ENCODE measurements around the gene MED12L.

Gene MED12L

DNA sequence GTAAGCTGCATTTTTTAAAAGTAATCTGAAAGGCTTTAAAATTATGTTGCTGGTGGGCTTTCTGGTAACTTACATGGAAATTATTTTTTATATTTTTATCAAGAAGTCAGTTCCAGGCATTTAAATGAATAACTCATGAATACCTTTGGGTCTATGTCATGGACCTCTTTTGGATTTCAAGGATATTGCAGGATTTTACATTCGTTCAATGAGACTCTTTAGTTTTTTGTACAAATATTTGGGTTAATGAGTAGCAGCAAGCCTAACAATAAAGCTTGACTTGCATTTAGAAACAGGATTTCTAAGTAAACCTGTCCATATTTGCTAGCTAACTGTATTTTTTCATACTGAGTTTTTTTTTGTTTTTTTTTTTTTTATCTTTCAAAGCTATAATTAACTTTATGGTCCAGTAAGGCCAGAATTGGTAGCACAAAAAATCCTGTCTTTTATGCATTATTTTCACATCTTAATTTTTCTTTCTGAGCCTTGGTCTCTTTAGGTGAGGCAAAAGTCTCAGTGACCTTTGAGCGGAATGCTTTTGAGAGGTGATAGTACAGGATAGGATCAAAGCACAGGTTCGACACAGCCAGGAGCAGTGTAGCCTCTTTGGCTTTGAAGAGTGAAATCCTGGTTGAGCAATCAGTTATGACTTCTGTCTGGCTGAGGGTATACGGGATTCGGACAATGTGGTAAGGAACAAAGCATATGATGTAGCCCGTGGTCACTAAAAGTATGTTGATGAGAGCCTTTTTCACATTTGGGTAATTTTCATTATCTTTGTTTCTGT is 112.7 kb downstream of the MED12L start:
- no peaks in the 10 kb centered on the region for H3K27me3 ChIP-seq (ENCODE audit: insufficient read depth, poor library complexity, severe bottlenecking)
- no peak overlapping the region for H3K27ac ChIP-seq (replicated peaks)
- TF ChIP-seq, protein P1, sequence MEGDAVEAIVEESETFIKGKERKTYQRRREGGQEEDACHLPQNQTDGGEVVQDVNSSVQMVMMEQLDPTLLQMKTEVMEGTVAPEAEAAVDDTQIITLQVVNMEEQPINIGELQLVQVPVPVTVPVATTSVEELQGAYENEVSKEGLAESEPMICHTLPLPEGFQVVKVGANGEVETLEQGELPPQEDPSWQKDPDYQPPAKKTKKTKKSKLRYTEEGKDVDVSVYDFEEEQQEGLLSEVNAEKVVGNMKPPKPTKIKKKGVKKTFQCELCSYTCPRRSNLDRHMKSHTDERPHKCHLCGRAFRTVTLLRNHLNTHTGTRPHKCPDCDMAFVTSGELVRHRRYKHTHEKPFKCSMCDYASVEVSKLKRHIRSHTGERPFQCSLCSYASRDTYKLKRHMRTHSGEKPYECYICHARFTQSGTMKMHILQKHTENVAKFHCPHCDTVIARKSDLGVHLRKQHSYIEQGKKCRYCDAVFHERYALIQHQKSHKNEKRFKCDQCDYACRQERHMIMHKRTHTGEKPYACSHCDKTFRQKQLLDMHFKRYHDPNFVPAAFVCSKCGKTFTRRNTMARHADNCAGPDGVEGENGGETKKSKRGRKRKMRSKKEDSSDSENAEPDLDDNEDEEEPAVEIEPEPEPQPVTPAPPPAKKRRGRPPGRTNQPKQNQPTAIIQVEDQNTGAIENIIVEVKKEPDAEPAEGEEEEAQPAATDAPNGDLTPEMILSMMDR (IDR thresholded peaks at IDR 0.05; ENCODE audit: insufficient read depth, low read length) = no peak
- no peak for TF ChIP-seq SPI1 (IDR thresholded peaks at IDR 0.05; ENCODE audit: borderline replicate concordance, low read depth)
- no peak for TF ChIP-seq GABPA (IDR thresholded peaks at IDR 0.05; ENCODE audit: low read depth)
- TF ChIP-seq, protein P2, sequence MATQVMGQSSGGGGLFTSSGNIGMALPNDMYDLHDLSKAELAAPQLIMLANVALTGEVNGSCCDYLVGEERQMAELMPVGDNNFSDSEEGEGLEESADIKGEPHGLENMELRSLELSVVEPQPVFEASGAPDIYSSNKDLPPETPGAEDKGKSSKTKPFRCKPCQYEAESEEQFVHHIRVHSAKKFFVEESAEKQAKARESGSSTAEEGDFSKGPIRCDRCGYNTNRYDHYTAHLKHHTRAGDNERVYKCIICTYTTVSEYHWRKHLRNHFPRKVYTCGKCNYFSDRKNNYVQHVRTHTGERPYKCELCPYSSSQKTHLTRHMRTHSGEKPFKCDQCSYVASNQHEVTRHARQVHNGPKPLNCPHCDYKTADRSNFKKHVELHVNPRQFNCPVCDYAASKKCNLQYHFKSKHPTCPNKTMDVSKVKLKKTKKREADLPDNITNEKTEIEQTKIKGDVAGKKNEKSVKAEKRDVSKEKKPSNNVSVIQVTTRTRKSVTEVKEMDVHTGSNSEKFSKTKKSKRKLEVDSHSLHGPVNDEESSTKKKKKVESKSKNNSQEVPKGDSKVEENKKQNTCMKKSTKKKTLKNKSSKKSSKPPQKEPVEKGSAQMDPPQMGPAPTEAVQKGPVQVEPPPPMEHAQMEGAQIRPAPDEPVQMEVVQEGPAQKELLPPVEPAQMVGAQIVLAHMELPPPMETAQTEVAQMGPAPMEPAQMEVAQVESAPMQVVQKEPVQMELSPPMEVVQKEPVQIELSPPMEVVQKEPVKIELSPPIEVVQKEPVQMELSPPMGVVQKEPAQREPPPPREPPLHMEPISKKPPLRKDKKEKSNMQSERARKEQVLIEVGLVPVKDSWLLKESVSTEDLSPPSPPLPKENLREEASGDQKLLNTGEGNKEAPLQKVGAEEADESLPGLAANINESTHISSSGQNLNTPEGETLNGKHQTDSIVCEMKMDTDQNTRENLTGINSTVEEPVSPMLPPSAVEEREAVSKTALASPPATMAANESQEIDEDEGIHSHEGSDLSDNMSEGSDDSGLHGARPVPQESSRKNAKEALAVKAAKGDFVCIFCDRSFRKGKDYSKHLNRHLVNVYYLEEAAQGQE (IDR thresholded peaks at IDR 0.05; ENCODE audit: insufficient replicate concordance, low read depth) = no peak
- TF ChIP-seq POLR2AphosphoS5 (IDR thresholded peaks at IDR 0.05; ENCODE audit: low read depth) = no peak
- no peak for DNase-seq (ENCODE audit: low read depth in 1 of 2, low spot score in 1 of 2)
- H3K4me3 ChIP-seq (replicated peaks; ENCODE audit: insufficient read depth, low read length) = no peak overlapping the region

DNA sequence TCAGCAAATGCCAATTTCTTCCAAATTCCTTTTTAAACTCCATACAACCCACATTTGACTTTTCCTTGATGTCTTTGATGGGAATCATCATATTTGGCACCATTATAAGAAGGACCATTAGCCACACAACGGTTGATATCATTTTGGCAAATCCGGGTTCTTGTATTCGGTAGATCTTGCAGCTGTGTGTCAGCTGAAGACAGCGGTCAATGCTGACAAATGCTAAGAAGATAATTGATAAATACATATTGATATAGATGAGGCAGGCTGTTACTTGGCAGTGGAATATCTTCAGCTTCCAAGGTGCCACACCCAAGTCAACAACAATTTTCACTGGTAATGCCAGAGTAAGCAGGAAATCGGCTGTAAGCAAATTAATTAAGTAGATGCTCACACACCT is 113.4 kb downstream of the MED12L start:
- Histone ChIP-seq H3K4me3 (replicated peaks; ENCODE audit: insufficient read depth, low read length) (no peak overlapping the region), H3K27ac (replicated peaks) (no peak overlapping the region), H3K27me3 (ENCODE audit: insufficient read depth, poor library complexity, severe bottlenecking) (no peaks in the 10 kb centered on the region)
- no peak for DNase-seq (ENCODE audit: low read depth in 1 of 2, low spot score in 1 of 2)
- TF ChIP-seq, protein P1 (IDR thresholded peaks at IDR 0.05; ENCODE audit: insufficient read depth, low read length) = no peak
- TF ChIP-seq, protein P2 (IDR thresholded peaks at IDR 0.05; ENCODE audit: insufficient replicate concordance, low read depth) = no peak
- TF ChIP-seq GABPA (IDR thresholded peaks at IDR 0.05; ENCODE audit: low read depth) = no peak

DNA sequence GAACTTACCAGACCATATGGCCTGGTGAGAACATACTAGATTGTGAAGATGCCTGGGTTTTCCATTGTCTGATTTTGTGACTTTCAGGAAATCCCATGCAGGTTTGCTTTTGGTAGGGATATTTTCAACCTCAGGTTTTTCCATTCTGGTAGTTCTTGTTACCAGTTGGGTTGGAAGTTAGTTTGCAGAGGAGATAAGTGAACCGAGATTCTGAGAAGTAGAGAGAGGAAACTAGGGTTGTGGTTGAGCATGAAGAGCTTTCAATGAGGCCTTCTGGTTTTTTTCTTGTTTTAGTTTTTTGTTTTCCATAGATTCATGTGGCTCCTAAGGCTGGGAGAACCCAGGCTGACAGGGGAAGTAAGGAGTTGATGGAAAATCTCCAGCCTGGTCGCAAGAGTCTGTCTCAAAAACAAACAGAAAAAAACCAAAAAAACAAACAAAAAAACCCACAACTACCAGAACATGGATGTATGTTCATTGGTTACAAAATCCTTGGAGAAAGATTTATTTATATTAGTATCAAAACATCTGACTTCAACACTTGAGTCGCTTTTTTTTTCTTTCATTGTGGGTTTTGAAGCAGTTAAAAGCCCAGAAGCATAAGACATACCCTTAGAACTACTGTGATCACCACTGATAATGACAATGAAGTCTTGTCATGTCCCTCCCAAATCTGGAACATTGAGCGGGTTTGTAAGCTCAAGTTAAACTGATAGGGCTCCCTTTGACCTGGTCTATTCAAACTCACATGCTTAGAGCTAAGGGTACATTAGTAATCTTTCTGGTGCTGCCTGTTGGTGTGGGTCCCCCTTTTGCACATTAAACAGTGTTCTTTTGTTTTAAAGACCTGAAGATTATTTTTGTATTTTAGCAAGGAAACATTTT is 114.3 kb downstream of the MED12L start:
- no peak for DNase-seq (ENCODE audit: low read depth in 1 of 2, low spot score in 1 of 2)

More for the DNA sequence above, 114.3 kb downstream of the MED12L start:
- TF ChIP-seq GABPA (IDR thresholded peaks at IDR 0.05; ENCODE audit: low read depth) = no peak
- TF ChIP-seq, protein P1 (IDR thresholded peaks at IDR 0.05; ENCODE audit: insufficient read depth, low read length) = no peak
- TF ChIP-seq, protein P2 (IDR thresholded peaks at IDR 0.05; ENCODE audit: insufficient replicate concordance, low read depth) = no peak
- TF ChIP-seq SPI1 (IDR thresholded peaks at IDR 0.05; ENCODE audit: borderline replicate concordance, low read depth) = no peak
- TF ChIP-seq POLR2AphosphoS5 (IDR thresholded peaks at IDR 0.05; ENCODE audit: low read depth) = no peak
- Histone ChIP-seq H3K27me3 (ENCODE audit: insufficient read depth, poor library complexity, severe bottlenecking) (no peaks in the 10 kb centered on the region), H3K4me3 (replicated peaks; ENCODE audit: insufficient read depth, low read length) (no peak overlapping the region), H3K27ac (replicated peaks) (no peak overlapping the region)
